ENCODE measurements around the gene SLC27A5. TPM values are rescaled to one million over a fixed set of nuclear protein-coding genes. Genes with fewer than 3 reads are reported as not detected.

Gene SLC27A5
- total RNA-seq, 1 donor from 2014 or later: 4.7 TPM

- peaks cover 29% of the 10 kb centered on the region for H3K4me1 Mint-ChIP-seq (ENCODE audit: unreplicated experiment)
- H3K27ac Mint-ChIP-seq (ENCODE audit: unreplicated experiment): no peak overlapping the region
- H3K9me3 Mint-ChIP-seq (ENCODE audit: unreplicated experiment): no peaks in the 10 kb centered on the region
- H3K36me3 Mint-ChIP-seq (ENCODE audit: low read depth, unreplicated experiment): peaks cover 18% of the 10 kb centered on the region
- no peak for TF ChIP-seq CTCF (IDR thresholded peaks at IDR 0.05; ENCODE audit: unreplicated experiment)
- H3K4me3 Mint-ChIP-seq (ENCODE audit: unreplicated experiment): peak overlapping the region; percentile 31
- no peak for DNase-seq (ENCODE audit: low spot score)
- peaks cover 25% of the 10 kb centered on the region for H3K27me3 Mint-ChIP-seq (ENCODE audit: unreplicated experiment)
These were observed 4.5 kb upstream of the SLC27A5 start for GRCh38 chr19:58516246-58516836.

- Mint-ChIP-seq H3K4me1 (ENCODE audit: unreplicated experiment) (peaks cover 26% of the 10 kb centered on the region), H3K36me3 (ENCODE audit: low read depth, unreplicated experiment) (peaks cover 15% of the 10 kb centered on the region), H3K27ac (ENCODE audit: unreplicated experiment) (peak overlapping the region; percentile 78), H3K4me3 (ENCODE audit: unreplicated experiment) (peak overlapping the region; percentile 80), H3K27me3 (ENCODE audit: unreplicated experiment) (peaks cover 25% of the 10 kb centered on the region), H3K9me3 (ENCODE audit: unreplicated experiment) (no peaks in the 10 kb centered on the region)
- TF ChIP-seq CTCF (IDR thresholded peaks at IDR 0.05; ENCODE audit: unreplicated experiment): no peak
- DNase-seq (ENCODE audit: low spot score): no peak
These were observed 3.5 kb upstream of the SLC27A5 start for GRCh38 chr19:58515259-58515658.

- no peak overlapping the region for H3K27ac Mint-ChIP-seq (ENCODE audit: unreplicated experiment)
- H3K9me3 Mint-ChIP-seq (ENCODE audit: unreplicated experiment): no peaks in the 10 kb centered on the region
- peak overlapping the region; percentile 82 for H3K4me3 Mint-ChIP-seq (ENCODE audit: unreplicated experiment)
- H3K27me3 Mint-ChIP-seq (ENCODE audit: unreplicated experiment): peaks cover 28% of the 10 kb centered on the region
- TF ChIP-seq CTCF (IDR thresholded peaks at IDR 0.05; ENCODE audit: unreplicated experiment): no peak
- H3K4me1 Mint-ChIP-seq (ENCODE audit: unreplicated experiment): peaks cover 20% of the 10 kb centered on the region
- no peak for DNase-seq (ENCODE audit: low spot score)
- peaks cover 13% of the 10 kb centered on the region for H3K36me3 Mint-ChIP-seq (ENCODE audit: low read depth, unreplicated experiment)
These were observed 2.8 kb upstream of the SLC27A5 start for GRCh38 chr19:58514564-58515022.

GRCh38 chr19:58513694-58514563 lies 2.1 kb upstream of the SLC27A5 start:
- peak overlapping the region; percentile 83 for H3K4me3 Mint-ChIP-seq (ENCODE audit: unreplicated experiment)
- H3K27me3 Mint-ChIP-seq (ENCODE audit: unreplicated experiment): peaks cover 24% of the 10 kb centered on the region
- H3K4me1 Mint-ChIP-seq (ENCODE audit: unreplicated experiment): peaks cover 15% of the 10 kb centered on the region
- TF ChIP-seq CTCF (IDR thresholded peaks at IDR 0.05; ENCODE audit: unreplicated experiment): peak; percentile 93
- no peak overlapping the region for H3K27ac Mint-ChIP-seq (ENCODE audit: unreplicated experiment)
- DNase-seq (ENCODE audit: low spot score): peak; percentile 97
- H3K9me3 Mint-ChIP-seq (ENCODE audit: unreplicated experiment): no peaks in the 10 kb centered on the region
- H3K36me3 Mint-ChIP-seq (ENCODE audit: low read depth, unreplicated experiment): peaks cover 11% of the 10 kb centered on the region

All from endothelial cell (in vitro differentiated cells).